Neural crest cell (in vitro differentiated cells): ENCODE data around the gene MRPL17. TPM values are rescaled to one million over a fixed set of nuclear protein-coding genes. Genes with fewer than 3 reads are reported as not detected.

Experiments used
- DNase-seq: peaks from one replicate; pipeline ENCODE4 v3.0.0; 2021; ENCODE audit warnings: low read depth, mixed read lengths, low spot score
- H3K27ac Mint-ChIP-seq: one replicate; pipeline ENCODE4 v1.8.0; 2021; ENCODE audit warnings: mild to moderate bottlenecking, mixed read lengths; ENCODE audit not compliant: unreplicated experiment
- H3K27me3 Mint-ChIP-seq: 2 replicates; pipeline ENCODE4 v1.8.0; 2021; ENCODE audit warnings: low read depth, mild to moderate bottlenecking, mixed read lengths
- H3K36me3 Mint-ChIP-seq: 2 replicates; pipeline ENCODE4 v1.8.0; 2021; ENCODE audit warnings: low read depth, mild to moderate bottlenecking, mixed read lengths
- H3K4me1 Mint-ChIP-seq: 2 replicates; pipeline ENCODE4 v1.8.0; 2021; ENCODE audit warnings: mixed read lengths
- H3K4me3 Mint-ChIP-seq: one replicate; pipeline ENCODE4 v1.8.0; 2021; ENCODE audit warnings: mild to moderate bottlenecking, mixed read lengths
- H3K9me3 Mint-ChIP-seq: 2 replicates; pipeline ENCODE4 v1.8.0; 2021; ENCODE audit warnings: mixed read lengths
- total RNA-seq: library from RNA; stranded (reverse); gene quantifications from 2 replicates; pipeline ENCODE4 v1.2.1, GENCODE V29; 2021
- TF ChIP-seq, protein P1 (sequence below): fragments of 200-600 bp; sonication (generic); conservative IDR thresholded peaks from 2 replicates; pipeline ENCODE4 v1.5.0; 2021; ENCODE audit warnings: antibody characterized with exemption, mild to moderate bottlenecking

MRPL17 gene
- total RNA-seq, 1 donor from 2014 or later: 58.9 TPM

DNA sequence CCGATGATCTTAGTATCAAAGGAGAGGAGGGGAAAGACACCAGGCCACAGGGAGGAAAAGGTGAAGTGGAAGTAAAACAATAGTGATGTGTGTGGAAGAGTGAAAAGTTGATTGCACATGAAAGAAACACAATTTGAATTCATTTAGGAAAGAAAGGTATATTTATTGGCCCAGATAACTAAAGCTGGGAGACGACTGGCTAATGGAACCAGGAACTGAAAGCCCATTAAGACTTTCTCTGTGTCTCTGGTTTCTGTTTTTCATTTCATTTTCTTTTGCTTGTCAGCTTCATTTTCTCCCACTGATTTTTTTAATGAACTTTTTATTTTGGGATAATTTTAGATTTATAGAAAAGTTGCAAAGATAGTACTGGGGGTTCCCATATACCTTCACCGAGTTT is 22.4 kb downstream of the MRPL17 start:
- H3K36me3 Mint-ChIP-seq: no peaks in the 10 kb centered on the region
- no peak for DNase-seq
- TF ChIP-seq, protein P1, sequence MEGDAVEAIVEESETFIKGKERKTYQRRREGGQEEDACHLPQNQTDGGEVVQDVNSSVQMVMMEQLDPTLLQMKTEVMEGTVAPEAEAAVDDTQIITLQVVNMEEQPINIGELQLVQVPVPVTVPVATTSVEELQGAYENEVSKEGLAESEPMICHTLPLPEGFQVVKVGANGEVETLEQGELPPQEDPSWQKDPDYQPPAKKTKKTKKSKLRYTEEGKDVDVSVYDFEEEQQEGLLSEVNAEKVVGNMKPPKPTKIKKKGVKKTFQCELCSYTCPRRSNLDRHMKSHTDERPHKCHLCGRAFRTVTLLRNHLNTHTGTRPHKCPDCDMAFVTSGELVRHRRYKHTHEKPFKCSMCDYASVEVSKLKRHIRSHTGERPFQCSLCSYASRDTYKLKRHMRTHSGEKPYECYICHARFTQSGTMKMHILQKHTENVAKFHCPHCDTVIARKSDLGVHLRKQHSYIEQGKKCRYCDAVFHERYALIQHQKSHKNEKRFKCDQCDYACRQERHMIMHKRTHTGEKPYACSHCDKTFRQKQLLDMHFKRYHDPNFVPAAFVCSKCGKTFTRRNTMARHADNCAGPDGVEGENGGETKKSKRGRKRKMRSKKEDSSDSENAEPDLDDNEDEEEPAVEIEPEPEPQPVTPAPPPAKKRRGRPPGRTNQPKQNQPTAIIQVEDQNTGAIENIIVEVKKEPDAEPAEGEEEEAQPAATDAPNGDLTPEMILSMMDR: no peak
- H3K4me3 Mint-ChIP-seq: no peak overlapping the region
- H3K27ac Mint-ChIP-seq: no peak overlapping the region
- H3K4me1 Mint-ChIP-seq: peaks cover 11% of the 10 kb centered on the region
- H3K9me3 Mint-ChIP-seq: no peaks in the 10 kb centered on the region
- peaks cover 33% of the 10 kb centered on the region for H3K27me3 Mint-ChIP-seq

DNA sequence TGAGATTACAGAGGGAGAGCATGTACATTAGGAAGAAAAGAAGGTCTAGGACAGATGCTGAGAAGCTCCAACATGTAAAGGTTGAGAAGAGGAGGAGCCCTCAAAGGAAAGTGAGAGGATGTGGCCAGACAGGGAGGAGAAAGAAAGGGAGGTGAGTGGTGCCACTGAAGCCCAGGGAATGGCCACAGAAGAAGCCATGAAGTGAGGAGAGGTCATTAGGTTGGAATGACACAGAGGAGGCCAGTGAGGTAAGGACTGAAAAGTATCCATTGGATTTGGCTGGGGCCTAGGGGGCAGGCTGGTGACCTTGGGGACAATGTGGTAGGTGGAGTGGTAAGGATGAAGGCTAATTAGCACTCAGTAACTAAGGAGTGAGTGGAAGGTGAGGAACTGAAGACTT is 24.5 kb downstream of the MRPL17 start:
- TF ChIP-seq, protein P1: no peak
- no peak overlapping the region for H3K27ac Mint-ChIP-seq
- no peak overlapping the region for H3K4me3 Mint-ChIP-seq
- peaks cover 11% of the 10 kb centered on the region for H3K4me1 Mint-ChIP-seq
- H3K27me3 Mint-ChIP-seq: peaks cover 25% of the 10 kb centered on the region
- no peaks in the 10 kb centered on the region for H3K36me3 Mint-ChIP-seq
- no peak for DNase-seq
- H3K9me3 Mint-ChIP-seq: no peaks in the 10 kb centered on the region

DNA sequence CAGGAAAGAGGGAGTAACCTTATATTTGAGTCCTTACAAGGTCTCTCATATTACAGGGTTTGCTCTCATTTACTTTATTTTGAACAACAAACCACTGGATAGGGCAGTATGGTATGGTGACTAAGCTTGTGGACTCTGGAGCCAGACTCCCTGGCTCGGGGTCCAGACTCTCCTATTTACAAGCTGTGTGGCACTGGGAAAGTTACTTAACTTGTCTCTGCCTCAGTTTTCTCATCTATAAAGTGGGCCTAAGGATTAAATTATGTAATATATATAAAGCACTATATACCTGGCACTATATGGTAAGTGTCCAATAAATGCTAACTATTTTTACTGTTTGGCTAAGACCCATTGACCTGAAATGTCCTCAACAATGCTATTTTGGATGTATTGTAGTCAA is 25.8 kb downstream of the MRPL17 start:
- Mint-ChIP-seq H3K27me3 (peaks cover 21% of the 10 kb centered on the region), H3K4me3 (peak overlapping the region; percentile 84), H3K4me1 (peaks cover 11% of the 10 kb centered on the region), H3K36me3 (no peaks in the 10 kb centered on the region), H3K27ac (no peak overlapping the region), H3K9me3 (no peaks in the 10 kb centered on the region)
- no peak for DNase-seq
- TF ChIP-seq, protein P1: no peak

- Mint-ChIP-seq H3K27me3 (peaks cover 21% of the 10 kb centered on the region), H3K4me3 (peak overlapping the region; percentile 84), H3K4me1 (peaks cover 11% of the 10 kb centered on the region), H3K9me3 (no peaks in the 10 kb centered on the region), H3K36me3 (no peaks in the 10 kb centered on the region), H3K27ac (no peak overlapping the region)
- no peak for DNase-seq
- TF ChIP-seq, protein P1: no peak
Observed at GRCh38 chr11:6656936-6657335, 26.2 kb downstream of the MRPL17 start.

DNA sequence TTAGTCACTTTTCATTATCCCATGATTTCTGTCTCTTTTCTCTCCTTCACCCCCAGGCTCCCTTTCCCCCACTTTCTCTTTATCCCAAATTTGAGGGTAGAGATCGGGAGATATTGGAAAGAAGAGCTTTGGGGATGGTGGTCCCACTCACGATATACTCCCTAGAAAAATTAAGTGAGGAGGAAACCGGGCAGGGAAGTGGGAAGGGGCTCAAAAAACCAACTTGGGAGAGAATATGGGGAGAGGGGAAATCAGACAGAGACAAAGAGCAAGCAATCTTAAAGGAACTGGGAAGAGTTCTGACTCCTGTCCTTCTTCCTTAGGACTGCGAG is 26.6 kb downstream of the MRPL17 start:
- no peak for DNase-seq
- no peaks in the 10 kb centered on the region for H3K36me3 Mint-ChIP-seq
- peaks cover 18% of the 10 kb centered on the region for H3K27me3 Mint-ChIP-seq
- peak overlapping the region; percentile 84 for H3K4me3 Mint-ChIP-seq
- H3K9me3 Mint-ChIP-seq: no peaks in the 10 kb centered on the region
- TF ChIP-seq, protein P1: no peak
- H3K4me1 Mint-ChIP-seq: peaks cover 11% of the 10 kb centered on the region
- no peak overlapping the region for H3K27ac Mint-ChIP-seq
